Stomach (tissue), 9 donors: Measurements from ENCODE around the gene ILK. TPM values are rescaled to one million over a fixed set of nuclear protein-coding genes. Genes with fewer than 3 reads are reported as not detected.

Experiments
- DNase-seq, 2 donors: peaks; one replicate each; pipeline versions ENCODE4 v3.0.0 to v3.0.0-alpha.2; 2013 to 2019
- H3K27ac ChIP-seq, 5 donors: fragments of 200-600 bp in 4 of 5; sonication (generic) in 4 of 5; one replicate each; pipeline ENCODE4 v1.5.1; 2013 to 2019; ENCODE audit warnings: mild to moderate bottlenecking in 1 of 5, moderate library complexity in 1 of 5
- H3K27me3 ChIP-seq, 3 donors: fragments of 200-600 bp; sonication (generic); one replicate each; pipeline ENCODE4 v1.5.1; 2017 to 2019; ENCODE audit warnings: mixed run types in 1 of 3
- H3K36me3 ChIP-seq, 4 donors: fragments of 200-600 bp; sonication (generic); 1 replicate in 3 of 4; 2 replicates in 1 of 4; pipeline ENCODE4 v1.5.1; 2016 to 2019
- H3K4me1 ChIP-seq, 4 donors: fragments of 200-600 bp; sonication (generic); one replicate each; pipeline ENCODE4 v1.5.1; 2016 to 2019
- H3K4me3 ChIP-seq, 4 donors: fragments of 200-600 bp; sonication (generic) in 3 of 4; one replicate each; pipeline ENCODE4 v1.5.1; 2016 to 2019; ENCODE audit warnings: mild to moderate bottlenecking in 1 of 4
- H3K9me3 ChIP-seq, 4 donors: fragments of 200-600 bp; sonication (generic); one replicate each; pipeline ENCODE4 v1.5.1; 2016 to 2019
- CTCF ChIP-seq, 7 experiments: fragments of 450-650 bp in 4 of 7; fragments of 200-600 bp in 3 of 7; sonication (generic) in 3 of 7; IDR thresholded peaks; one replicate each; pipeline ENCODE4 v1.5.1; 2016 to 2019; ENCODE audit warnings: antibody characterized with exemption in 7 of 7, control low read depth in 2 of 7, mild to moderate bottlenecking in 1 of 7
- EP300 ChIP-seq: sonication (generic); formaldehyde crosslinking; IDR thresholded peaks from one replicate; pipeline ENCODE4 v1.6.1; 2017; ENCODE audit warnings: antibody characterized with exemption
- POLR2A ChIP-seq, 4 donors: fragments of 450-650 bp; IDR thresholded peaks; one replicate each; pipeline ENCODE4 v1.6.1; 2016; ENCODE audit warnings: antibody characterized with exemption in 4 of 4, control low read depth in 2 of 4, mild to moderate bottlenecking in 1 of 4, moderate library complexity in 1 of 4
- POLR2AphosphoS5 ChIP-seq, 3 donors: sonication (generic); formaldehyde crosslinking; IDR thresholded peaks; one replicate each; pipeline ENCODE4 v1.6.1; 2016; ENCODE audit warnings: antibody characterized with exemption in 3 of 3
- WGBS, 5 donors: extraction: QIAGEN DNeasy Blood & Tissue Kit in 3 of 5; methylation state at CpG; one replicate each; pipeline versions ENCODE4 v1.1.5 to v1.1.7; 2013 to 2018; 5-methylcytosine and 5-hydroxymethylcytosine counted together
- intact Hi-C: fragments of 100-400 bp; cut with DNase I; formaldehyde crosslinking; loops from one replicate; pipeline ENCODE4 v1.15.1; 2023; ENCODE audit warnings: low total_unique reads
- polyA plus RNA-seq, 3 donors: library from polyadenylated mRNA; stranded (reverse); fragments of 200-250 nt; gene quantifications; one replicate each; pipeline ENCODE4 v1.2.3, GENCODE V29; 2013
- total RNA-seq, 5 donors: library from RNA; depleted of rRNA; stranded (reverse); fragments of >200 nt; gene quantifications; one replicate each; pipeline versions ENCODE4 v1.1.0 to v1.2.3, GENCODE V29; 2014 to 2016
- donor health status: healthy with polysubstance abuse.
- donor health status: Bipolar disorder and iron deficiency.
- donor health status: healthy.

Gene ILK
- total and polyA plus RNA-seq, 8 donors = 60.0 to 308 (median 124) TPM

- Histone ChIP-seq H3K4me3 (no peak overlapping the region), H3K36me3 (peaks cover 0 to 27% (median 0%) of the 10 kb centered on the region in 4 donors), H3K27ac (no peak overlapping the region), H3K4me1 (peaks cover 5 to 22% (median 8%) of the 10 kb centered on the region in 4 donors), H3K9me3 (peaks cover 3 to 22% (median 12%) of the 10 kb centered on the region in 4 donors), H3K27me3 (no peaks in the 10 kb centered on the region)
- TF ChIP-seq CTCF (IDR thresholded peaks at IDR 0.05) = no peak
- TF ChIP-seq EP300 = no peak
- no peak for TF ChIP-seq POLR2A (IDR thresholded peaks at IDR 0.05)
- no peak for TF ChIP-seq POLR2AphosphoS5 (IDR thresholded peaks at IDR 0.05)
- intact Hi-C loops = no loop called here
- DNase-seq = no peak
- whole genome bisulfite sequencing, 5 donors = 90 to 100% (median 97%) methylated on average over 1 of the region's 1 CpG
These were observed 20.0 kb upstream of the ILK start for GRCh38 chr11:6583584-6583983.

GRCh38 chr11:6584528-6584927 lies 19.0 kb upstream of the ILK start:
- Histone ChIP-seq H3K27ac (no peak overlapping the region), H3K27me3 (no peaks in the 10 kb centered on the region), H3K4me1 (peaks cover 5 to 22% (median 8%) of the 10 kb centered on the region in 4 donors), H3K4me3 (no peak overlapping the region), H3K9me3 (peaks cover 3 to 22% (median 12%) of the 10 kb centered on the region in 4 donors), H3K36me3 (peaks cover 0 to 27% (median 1%) of the 10 kb centered on the region in 4 donors)
- intact Hi-C loops = no loop called here
- 87 to 95% (median 92%) methylated on average over 4 of the region's 4 CpGs for WGBS, 5 donors
- no peak for DNase-seq
- TF ChIP-seq EP300 (no peak), POLR2A (IDR thresholded peaks at IDR 0.05) (no peak), POLR2AphosphoS5 (IDR thresholded peaks at IDR 0.05) (no peak), CTCF (IDR thresholded peaks at IDR 0.05) (no peak)

- Histone ChIP-seq H3K36me3 (peaks cover 0 to 13% (median 5%) of the 10 kb centered on the region in 4 donors), H3K27me3 (no peaks in the 10 kb centered on the region), H3K27ac (no peak overlapping the region), H3K4me3 (peak overlapping the region in 1 of 4 donors; percentile 4), H3K9me3 (peaks cover 3 to 22% (median 12%) of the 10 kb centered on the region in 4 donors), H3K4me1 (peaks cover 5 to 19% (median 8%) of the 10 kb centered on the region in 4 donors)
- no peak for DNase-seq
- intact Hi-C loops = no loop called here
- TF ChIP-seq CTCF (IDR thresholded peaks at IDR 0.05) (no peak), POLR2AphosphoS5 (IDR thresholded peaks at IDR 0.05) (no peak), POLR2A (IDR thresholded peaks at IDR 0.05) (no peak), EP300 (no peak)
- 78 to 95% (median 92%) methylated on average over 17 to 25 of the region's 25 CpGs for WGBS, 5 donors
These were observed 16.9 kb upstream of the ILK start for GRCh38 chr11:6586434-6587359.

GRCh38 chr11:6587360-6587953 lies 16.1 kb upstream of the ILK start:
- H3K27me3 ChIP-seq = no peaks in the 10 kb centered on the region
- peak in 1 of 2 donors; percentile 83 for DNase-seq
- H3K4me3 ChIP-seq = no peak overlapping the region
- 65 to 83% (median 68%) methylated on average over 8 to 11 of the region's 11 CpGs for WGBS, 5 donors
- peaks cover 0 to 20% (median 12%) of the 10 kb centered on the region in 4 donors for H3K36me3 ChIP-seq
- peaks cover 3 to 22% (median 12%) of the 10 kb centered on the region in 4 donors for H3K9me3 ChIP-seq
- peak overlapping the region in 2 of 5 donors; percentile 30 to 39 for H3K27ac ChIP-seq
- peaks cover 5 to 19% (median 8%) of the 10 kb centered on the region in 4 donors for H3K4me1 ChIP-seq
- intact Hi-C loops = no loop called here
- no peak for TF ChIP-seq CTCF (IDR thresholded peaks at IDR 0.05)
- no peak for TF ChIP-seq EP300
- TF ChIP-seq POLR2AphosphoS5 (IDR thresholded peaks at IDR 0.05) = peak in 1 of 3 donors; percentile 49
- no peak for TF ChIP-seq POLR2A (IDR thresholded peaks at IDR 0.05)
